Endothelial cell of umbilical vein (primary cell): ENCODE data around the gene CX3CR1. TPM values are rescaled to one million over a fixed set of nuclear protein-coding genes. Genes with fewer than 3 reads are reported as not detected.

Source experiments
- BruUV-seq: library from RNA; stranded (reverse); fragments of 400-500 nt; replicated peaks from 2 replicates; lab custom pipeline; 2021; lab: Mats Ljungman, UMichigan
- CTCF ChIA-PET: fragments of 300-600, 350-600 bp; sonication (Branson Sonifier 250); formaldehyde crosslinking; loops from one replicate; lab custom pipeline; 2021; ENCODE audit warnings: antibody characterized with exemption, inconsistent platforms; lab: Charles Lee
- POLR2A ChIA-PET: fragments of 300-600, 350-600 bp; sonication (Branson Sonifier 250); formaldehyde crosslinking; loops from one replicate; lab custom pipeline; 2021; ENCODE audit warnings: antibody characterized with exemption, inconsistent platforms; lab: Charles Lee
- DNase-seq: peaks from one replicate; pipeline ENCODE4 v3.0.0-alpha.2; 2011; ENCODE audit warnings: low read depth, low spot score
- FAIRE-seq: peaks from 2 replicates; lab custom pipeline; 2011; peaks lifted over from hg19 to GRCh38; lab: Jason Lieb, UNC
- H2AFZ ChIP-seq: 2 replicates; pipeline ENCODE4 v1.6.0; 2012; ENCODE audit warnings: low read depth, low read length, control low read depth, inconsistent platforms
- H3K27ac ChIP-seq: 2 replicates; pipeline ENCODE4 v1.5.1; 2011; ENCODE audit warnings: low read depth, mild to moderate bottlenecking, control low read depth, low read length, moderate library complexity; ENCODE audit not compliant: insufficient read depth
- H3K27me3 ChIP-seq, 2 experiments: 2 replicates each; pipeline versions ENCODE4 v1.6.0 to v1.6.1; 2011; ENCODE audit warnings: low read length in 2 of 2, mixed read lengths in 1 of 2; ENCODE audit not compliant: control insufficient read depth in 2 of 2, insufficient read depth in 2 of 2
- H3K36me3 ChIP-seq, 2 experiments: 2 replicates in 1 of 2; 3 replicates in 1 of 2; pipeline ENCODE4 v1.5.1; 2011; ENCODE audit warnings: low read length in 2 of 2, mild to moderate bottlenecking in 1 of 2, moderate library complexity in 1 of 2; ENCODE audit not compliant: control insufficient read depth in 2 of 2, insufficient read depth in 2 of 2; ENCODE audit errors: extremely low read depth in 1 of 2
- H3K4me1 ChIP-seq: 3 replicates; pipeline ENCODE4 v1.5.1; 2011; ENCODE audit warnings: mild to moderate bottlenecking, low read length; ENCODE audit not compliant: control insufficient read depth, insufficient read depth; ENCODE audit errors: extremely low read depth
- H3K4me2 ChIP-seq: 2 replicates; pipeline ENCODE4 v1.6.1; 2011; ENCODE audit warnings: low read length, control low read depth, mixed read lengths; ENCODE audit not compliant: insufficient read depth
- H3K4me3 ChIP-seq, 3 experiments: fragments of 200-600 bp in 1 of 3; sonication (generic), shearing (Covaris generic) in 1 of 3; replicated peaks in 1 of 3; 2 replicates each; pipeline ENCODE4 v1.5.1; 2011 to 2016; ENCODE audit warnings: control low read depth in 3 of 3, low read length in 3 of 3, mild to moderate bottlenecking in 2 of 3, inconsistent platforms in 1 of 3, low read depth in 1 of 3, moderate library complexity in 1 of 3; ENCODE audit not compliant: insufficient read depth in 1 of 3
- H3K79me2 ChIP-seq: 2 replicates; pipeline ENCODE4 v1.6.0; 2012; ENCODE audit warnings: low read length, inconsistent platforms; ENCODE audit not compliant: control insufficient read depth, insufficient read depth
- H3K9ac ChIP-seq: replicated peaks from 2 replicates; pipeline ENCODE3; 2011; ENCODE audit warnings: low read length, control low read depth; ENCODE audit not compliant: insufficient read depth; ENCODE audit errors: extremely low read depth
- H3K9me1 ChIP-seq: replicated peaks from 3 replicates; pipeline ENCODE4 v1.6.0; 2011; ENCODE audit warnings: mild to moderate bottlenecking, low read length; ENCODE audit not compliant: control insufficient read depth, insufficient read depth; ENCODE audit errors: extremely low read depth
- H3K9me3 ChIP-seq: replicated peaks from 2 replicates; pipeline ENCODE4 v1.5.1; 2012; ENCODE audit warnings: low read length, inconsistent platforms; ENCODE audit not compliant: control insufficient read depth, insufficient read depth
- H4K20me1 ChIP-seq: replicated peaks from 2 replicates; pipeline ENCODE3; 2011; ENCODE audit warnings: mild to moderate bottlenecking, low read length; ENCODE audit not compliant: control insufficient read depth, insufficient read depth; ENCODE audit errors: extremely low read depth
- EZH2 ChIP-seq: IDR thresholded peaks from 2 replicates; pipeline ENCODE4 v1.6.1; 2012; ENCODE audit warnings: borderline replicate concordance, low read depth, mild to moderate bottlenecking, moderate library complexity, low read length, inconsistent platforms; ENCODE audit not compliant: severe bottlenecking
- GATA2 ChIP-seq: IDR thresholded peaks from 2 replicates; pipeline ENCODE4 v1.7.0; 2011; ENCODE audit warnings: low read depth, mild to moderate bottlenecking, moderate library complexity, mixed read lengths, low read length; ENCODE audit not compliant: insufficient read length, insufficient read depth
- POLR2A ChIP-seq: IDR thresholded peaks from 2 replicates; pipeline ENCODE4 v1.6.1; 2012; ENCODE audit warnings: low read depth, mild to moderate bottlenecking, control low read depth, low read length
- POLR2AphosphoS5 ChIP-seq: IDR thresholded peaks from 2 replicates; pipeline ENCODE4 v1.6.1; 2012; ENCODE audit warnings: low read depth, mild to moderate bottlenecking, control low read depth, low read length, moderate library complexity; ENCODE audit not compliant: insufficient read depth
- dilution Hi-C: fragments of 300-500 bp; cut with MboI; formaldehyde crosslinking; loops from one replicate; pipeline ENCODE4 v1.15.0; 2019; ENCODE audit warnings: low sequenced_read_pairs; ENCODE audit not compliant: extremely low pct_ligation_motif_present
- intact Hi-C: fragments of 100-400 bp; cut with micrococcal nuclease; formaldehyde crosslinking; loops from one replicate; pipeline ENCODE4 v1.10.0; 2022
- polyA plus RNA-seq, 4 experiments: library from polyadenylated mRNA; depleted of rRNA in 3 of 4; stranded (reverse) in 3 of 4; unstranded in 1 of 4; fragments of >200 nt; gene quantifications; 2 replicates each; pipeline versions ENCODE4 v1.2.1 to v1.2.3, GENCODE V29; 2011 to 2012; ENCODE audit warnings: missing spikeins in 1 of 4
- total RNA-seq: library from RNA; stranded (reverse); gene quantifications from 2 replicates; pipeline ENCODE4 v1.2.3, GENCODE V29; 2021

The CX3CR1 gene
- total and polyA plus RNA-seq, 2 donors (not counting 3 experiments of a cell fraction or from before 2014, with no cell fraction given): not detected

GRCh38 chr3:39213613-39214012 lies 66.2 kb downstream of the CX3CR1 start:
- POLR2A ChIA-PET: no interaction called here
- Histone ChIP-seq H3K4me1 (no peaks in the 10 kb centered on the region), H3K9me1 (no peaks in the 10 kb centered on the region), H3K79me2 (no peaks in the 10 kb centered on the region), H2AFZ (no peak overlapping the region), H3K9me3 (no peaks in the 10 kb centered on the region), H3K4me2 (no peak overlapping the region), H3K4me3 (no peak overlapping the region), H3K9ac (no peak overlapping the region), H4K20me1 (no peaks in the 10 kb centered on the region), H3K27ac (no peak overlapping the region), H3K27me3 (peaks cover 0 to 9% of the 10 kb centered on the region in 2 experiments), H3K36me3 (no peaks in the 10 kb centered on the region)
- DNase-seq: no peak
- no TSS peak for BruUV-seq
- no peak for TF ChIP-seq EZH2
- no peak for TF ChIP-seq POLR2A
- no peak for TF ChIP-seq POLR2AphosphoS5
- no peak for TF ChIP-seq GATA2
- intact Hi-C loops: no loop called here
- FAIRE-seq: no peak
- CTCF ChIA-PET: interaction anchor here (1.0 to 1.7 kb wide), 4 partner anchors 11 to 78 kb away, joined by 3 to 5 read pairs (median 4); no protein-coding TSS in a partner anchor
- dilution Hi-C loops: no loop called here

Other genes with a start within 250 kb of the CX3CR1 start
- 0.07 TPM in 1 of 2 replicates, not detected in the other for gene SCN11A, start 228.1 kb downstream of the CX3CR1 start, total RNA-seq
- 0.05 and 0.06 TPM in 2 replicates for gene SCN11A, start 228.1 kb downstream of the CX3CR1 start, polyA plus RNA-seq
- gene WDR48, start 228.0 kb downstream of the CX3CR1 start, total RNA-seq: 25.3 and 31.2 TPM in 2 replicates
- 11.5 and 13.7 TPM in 2 replicates for gene WDR48, start 228.0 kb downstream of the CX3CR1 start, polyA plus RNA-seq
- 68.0 and 74.7 TPM in 2 replicates for gene GORASP1, start 172.4 kb downstream of the CX3CR1 start, total RNA-seq
- 62.5 and 68.0 TPM in 2 replicates for gene GORASP1, start 172.4 kb downstream of the CX3CR1 start, polyA plus RNA-seq
- 6.3 and 7.8 TPM in 2 replicates for gene TTC21A, start 172.4 kb downstream of the CX3CR1 start, total RNA-seq
- 4.7 and 4.8 TPM in 2 replicates for gene TTC21A, start 172.4 kb downstream of the CX3CR1 start, polyA plus RNA-seq
- 13.2 and 14.9 TPM in 2 replicates for gene CSRNP1, start 126.4 kb downstream of the CX3CR1 start, total RNA-seq
- 26.5 and 33.7 TPM in 2 replicates for gene CSRNP1, start 126.4 kb downstream of the CX3CR1 start, polyA plus RNA-seq
- gene XIRP1, start 87.4 kb downstream of the CX3CR1 start, total RNA-seq: not detected in 2 replicates
- gene XIRP1, start 87.4 kb downstream of the CX3CR1 start, polyA plus RNA-seq: not detected in 2 replicates
- gene CCR8, start 49.7 kb upstream of the CX3CR1 start, total RNA-seq: not detected in 2 replicates
- gene CCR8, start 49.7 kb upstream of the CX3CR1 start, polyA plus RNA-seq: not detected in 2 replicates
- 16.0 and 20.0 TPM in 2 replicates for gene SLC25A38, start 103.3 kb upstream of the CX3CR1 start, total RNA-seq
- gene SLC25A38, start 103.3 kb upstream of the CX3CR1 start, polyA plus RNA-seq: 26.1 and 31.1 TPM in 2 replicates
- gene RPSA, start 126.7 kb upstream of the CX3CR1 start, total RNA-seq: 1,060 and 1,357 TPM in 2 replicates
- gene RPSA, start 126.7 kb upstream of the CX3CR1 start, polyA plus RNA-seq: 3,418 and 3,687 TPM in 2 replicates
- 0.44 and 2.0 TPM in 2 replicates for gene MOBP, start 187.6 kb upstream of the CX3CR1 start, total RNA-seq
- 1.6 and 2.3 TPM in 2 replicates for gene MOBP, start 187.6 kb upstream of the CX3CR1 start, polyA plus RNA-seq